Coronary artery (tissue), 2 donors: Measurements from ENCODE around the gene B3GNT2.
"Not testable (repeated sequence)": the region's sequence is repeated elsewhere in the genome, so short reads cannot be mapped to it uniquely, and the experiment has no call there.

Source experiments
- DNase-seq: peaks from one replicate; pipeline ENCODE4 v3.0.0-alpha.2; 2017; ENCODE audit warnings: low spot score
- H3K27ac ChIP-seq, 2 donors: fragments of 200-600 bp; sonication (generic); one replicate each; pipeline ENCODE4 v1.5.1; 2016 to 2019
- H3K4me3 ChIP-seq: fragments of 200-600 bp; sonication (generic); 2 replicates; pipeline ENCODE4 v1.5.1; 2016; ENCODE audit warnings: mild to moderate bottlenecking, moderate library complexity
- TF ChIP-seq, protein P1 (sequence below): fragments of 200-600 bp; sonication (generic); IDR thresholded peaks from one replicate; pipeline ENCODE4 v1.5.1; 2019; ENCODE audit warnings: antibody characterized with exemption

The B3GNT2 gene, protein sequence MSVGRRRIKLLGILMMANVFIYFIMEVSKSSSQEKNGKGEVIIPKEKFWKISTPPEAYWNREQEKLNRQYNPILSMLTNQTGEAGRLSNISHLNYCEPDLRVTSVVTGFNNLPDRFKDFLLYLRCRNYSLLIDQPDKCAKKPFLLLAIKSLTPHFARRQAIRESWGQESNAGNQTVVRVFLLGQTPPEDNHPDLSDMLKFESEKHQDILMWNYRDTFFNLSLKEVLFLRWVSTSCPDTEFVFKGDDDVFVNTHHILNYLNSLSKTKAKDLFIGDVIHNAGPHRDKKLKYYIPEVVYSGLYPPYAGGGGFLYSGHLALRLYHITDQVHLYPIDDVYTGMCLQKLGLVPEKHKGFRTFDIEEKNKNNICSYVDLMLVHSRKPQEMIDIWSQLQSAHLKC

DNA sequence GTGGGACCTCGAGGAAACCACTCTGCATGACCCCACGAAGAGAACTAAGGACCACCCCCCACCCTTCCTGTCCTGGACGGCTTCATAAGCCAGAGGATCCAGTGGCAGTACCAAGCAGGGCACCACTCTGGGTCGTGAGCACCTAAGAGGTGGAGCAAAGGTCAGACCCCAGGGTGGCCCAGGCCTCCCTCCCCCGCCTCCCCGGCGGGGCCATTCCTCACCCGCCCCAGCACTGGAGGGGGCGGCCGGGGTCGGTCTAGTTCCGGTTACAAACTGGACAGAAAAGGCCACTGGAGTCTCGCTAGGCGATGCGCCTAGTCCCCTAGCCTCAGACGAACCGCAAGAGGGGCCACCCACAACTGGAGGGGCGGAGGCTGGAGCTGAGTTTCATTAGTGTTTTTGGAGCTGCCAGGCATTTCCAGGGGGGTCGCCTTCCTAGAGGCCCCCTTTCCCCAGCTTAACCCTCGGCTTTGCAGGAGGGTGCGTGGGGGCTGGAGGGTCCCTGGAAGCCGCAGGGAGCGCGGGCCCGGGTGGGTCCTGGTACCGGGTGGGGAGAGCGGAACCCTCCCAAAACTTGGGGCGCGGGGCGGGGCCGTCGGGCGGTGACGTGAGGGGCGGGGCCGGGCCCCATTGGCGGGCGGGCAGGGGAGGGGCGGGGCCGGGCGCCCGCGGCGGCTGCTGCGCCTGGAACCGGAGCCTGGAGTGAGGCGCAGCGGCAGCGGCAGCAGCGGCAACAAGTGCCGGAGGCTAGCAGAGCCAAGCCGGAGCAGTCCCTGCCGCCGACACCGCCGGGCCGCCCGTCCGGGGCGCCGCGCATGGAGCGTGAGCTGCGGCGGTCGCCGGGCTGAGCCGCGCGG is at the start of gene B3GNT2:
TSS of gene B3GNT2 (plus strand) at position 695 of the 857 bp plus-strand sequence. CDS start 26,106 bp downstream, outside the sequence.
- peak; percentile 86 for DNase-seq
- TF ChIP-seq, protein P1, sequence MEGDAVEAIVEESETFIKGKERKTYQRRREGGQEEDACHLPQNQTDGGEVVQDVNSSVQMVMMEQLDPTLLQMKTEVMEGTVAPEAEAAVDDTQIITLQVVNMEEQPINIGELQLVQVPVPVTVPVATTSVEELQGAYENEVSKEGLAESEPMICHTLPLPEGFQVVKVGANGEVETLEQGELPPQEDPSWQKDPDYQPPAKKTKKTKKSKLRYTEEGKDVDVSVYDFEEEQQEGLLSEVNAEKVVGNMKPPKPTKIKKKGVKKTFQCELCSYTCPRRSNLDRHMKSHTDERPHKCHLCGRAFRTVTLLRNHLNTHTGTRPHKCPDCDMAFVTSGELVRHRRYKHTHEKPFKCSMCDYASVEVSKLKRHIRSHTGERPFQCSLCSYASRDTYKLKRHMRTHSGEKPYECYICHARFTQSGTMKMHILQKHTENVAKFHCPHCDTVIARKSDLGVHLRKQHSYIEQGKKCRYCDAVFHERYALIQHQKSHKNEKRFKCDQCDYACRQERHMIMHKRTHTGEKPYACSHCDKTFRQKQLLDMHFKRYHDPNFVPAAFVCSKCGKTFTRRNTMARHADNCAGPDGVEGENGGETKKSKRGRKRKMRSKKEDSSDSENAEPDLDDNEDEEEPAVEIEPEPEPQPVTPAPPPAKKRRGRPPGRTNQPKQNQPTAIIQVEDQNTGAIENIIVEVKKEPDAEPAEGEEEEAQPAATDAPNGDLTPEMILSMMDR = no peak

DNA sequence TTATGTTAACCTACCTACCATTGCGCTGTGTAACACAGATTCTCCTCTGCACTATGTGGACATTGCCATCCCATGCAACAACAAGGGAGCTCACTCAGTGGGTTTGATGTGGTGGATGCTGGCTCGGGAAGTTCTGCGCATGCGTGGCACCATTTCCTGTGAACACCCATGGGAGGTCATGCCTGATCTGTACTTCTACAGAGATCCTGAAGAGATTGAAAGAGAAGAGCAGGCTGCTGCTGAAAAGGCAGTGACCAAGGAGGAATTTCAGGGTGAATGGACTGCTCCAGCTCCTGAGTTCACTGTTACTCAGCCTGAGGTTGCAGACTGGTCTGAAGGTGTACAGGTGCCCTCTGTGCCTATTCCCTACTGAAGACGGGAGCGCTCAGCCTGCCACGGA is 49.1 kb upstream of the B3GNT2 start:
- not testable (repeated sequence) for DNase-seq, H3K27ac ChIP-seq, H3K4me3 ChIP-seq

More for the DNA sequence above, at the start of gene B3GNT2:
- peak within 1 kb of the TSS; percentile 90 for H3K4me3 ChIP-seq
- H3K27ac ChIP-seq = peak within 1 kb of the TSS; percentile 92 to 97

DNA sequence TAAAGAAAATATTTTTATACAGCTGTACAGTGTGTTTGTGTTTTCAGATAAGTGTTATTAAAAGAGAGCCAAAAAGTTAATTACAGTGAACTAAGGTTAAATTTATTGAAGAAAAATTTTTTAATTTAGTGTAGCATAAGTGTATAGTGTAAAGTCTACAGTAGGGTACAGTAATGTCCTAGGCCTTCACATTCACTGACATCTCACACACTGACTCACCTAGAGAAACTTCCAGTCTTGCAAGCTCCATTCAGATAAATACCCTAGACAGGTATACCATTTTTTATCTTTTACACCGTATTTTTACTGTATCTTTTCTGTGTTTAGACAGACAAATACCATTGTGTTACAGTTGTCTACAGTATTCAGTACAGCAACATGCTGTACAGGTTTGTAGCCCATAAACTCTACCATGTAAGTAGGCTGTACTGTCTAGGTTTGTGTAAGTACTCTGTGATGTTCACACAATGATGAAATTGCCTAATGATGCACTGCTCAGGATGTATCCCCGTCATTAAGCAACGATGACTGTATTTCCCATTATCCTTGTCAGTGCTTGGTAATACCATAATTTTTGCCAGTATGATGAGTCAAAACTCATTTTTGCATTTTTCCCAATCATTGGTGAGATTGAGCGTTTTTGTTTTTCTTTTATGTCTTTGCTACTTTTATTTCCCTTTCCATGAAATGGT is 48.2 kb upstream of the B3GNT2 start:
- no peak for DNase-seq
- Histone ChIP-seq H3K4me3 (no peak overlapping the region), H3K27ac (no peak overlapping the region)
- TF ChIP-seq, protein P1 = no peak

DNA sequence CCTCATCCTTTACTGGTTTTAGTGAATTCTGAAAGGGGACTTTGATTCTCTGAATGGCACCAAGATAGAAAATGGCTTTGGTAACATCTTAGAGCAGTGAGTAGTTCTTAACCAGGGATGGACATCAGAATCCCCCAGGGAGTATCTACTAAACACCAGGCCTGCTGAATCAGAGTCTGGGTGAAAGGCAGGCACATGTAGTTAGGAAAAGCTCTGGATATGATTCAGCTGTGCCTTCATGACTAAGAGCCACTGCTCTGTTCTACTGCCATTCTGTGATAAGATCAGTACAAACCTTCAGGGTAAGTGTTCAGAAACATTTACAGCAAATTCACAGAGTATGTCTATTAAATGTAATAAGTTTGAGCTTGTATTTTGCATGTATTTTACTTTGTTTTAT is 46.2 kb upstream of the B3GNT2 start:
- no peak overlapping the region for H3K27ac ChIP-seq
- no peak overlapping the region for H3K4me3 ChIP-seq
- no peak for DNase-seq
- TF ChIP-seq, protein P1 = no peak

DNA sequence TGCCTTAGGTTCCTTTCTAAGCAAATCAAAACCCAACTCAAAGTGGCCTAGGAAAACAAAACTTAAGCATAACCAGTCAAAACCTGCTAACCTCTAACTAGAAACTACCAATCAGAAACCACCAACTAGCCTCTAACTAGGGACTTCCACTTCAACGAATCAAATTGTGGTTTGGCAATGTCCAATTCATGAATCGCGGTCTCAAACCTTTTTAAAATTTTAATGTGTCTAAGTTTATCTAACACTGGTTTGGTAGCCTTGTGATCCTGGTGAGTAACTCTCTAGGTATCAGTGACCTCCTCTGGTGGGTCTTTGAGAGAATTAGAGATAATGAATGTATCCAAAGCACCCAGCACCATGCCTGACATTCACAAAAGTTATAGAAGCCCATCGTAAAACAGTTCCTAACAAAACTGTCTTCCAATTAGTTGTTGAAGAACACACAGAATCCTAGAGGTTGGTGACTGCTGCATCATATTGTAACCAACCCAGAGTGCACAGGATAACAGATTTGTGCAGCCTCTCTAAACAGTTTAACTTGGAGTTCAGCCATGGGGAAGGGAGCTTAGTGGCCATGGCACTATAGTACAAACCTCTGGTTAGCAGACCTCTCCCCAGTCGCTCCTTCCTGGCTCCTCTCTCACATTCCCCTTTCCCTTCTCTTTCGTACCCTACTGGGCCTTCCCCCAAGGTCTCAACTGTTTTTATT is 45.2 kb upstream of the B3GNT2 start:
- H3K27ac ChIP-seq = no peak overlapping the region
- TF ChIP-seq, protein P1 = no peak
- H3K4me3 ChIP-seq = no peak overlapping the region
- no peak for DNase-seq

DNA sequence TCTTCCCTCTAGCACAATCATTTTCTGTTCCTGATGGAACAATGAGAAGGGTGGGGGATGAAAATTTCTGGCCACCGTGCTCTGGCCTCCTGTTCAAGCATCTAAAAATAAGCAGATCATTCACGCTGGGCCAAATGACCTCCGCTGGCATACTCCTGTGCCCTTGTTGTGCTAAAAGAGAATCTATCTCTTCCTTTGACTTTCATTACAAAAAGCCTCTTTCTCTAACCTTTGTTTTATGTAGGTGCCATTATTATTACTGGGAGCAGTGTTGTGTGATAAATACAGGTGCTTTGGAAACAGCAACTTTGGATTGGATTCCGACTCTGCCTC is 44.6 kb upstream of the B3GNT2 start:
- DNase-seq = no peak
- TF ChIP-seq, protein P1 = no peak
- no peak overlapping the region for H3K4me3 ChIP-seq
- H3K27ac ChIP-seq = no peak overlapping the region

DNA sequence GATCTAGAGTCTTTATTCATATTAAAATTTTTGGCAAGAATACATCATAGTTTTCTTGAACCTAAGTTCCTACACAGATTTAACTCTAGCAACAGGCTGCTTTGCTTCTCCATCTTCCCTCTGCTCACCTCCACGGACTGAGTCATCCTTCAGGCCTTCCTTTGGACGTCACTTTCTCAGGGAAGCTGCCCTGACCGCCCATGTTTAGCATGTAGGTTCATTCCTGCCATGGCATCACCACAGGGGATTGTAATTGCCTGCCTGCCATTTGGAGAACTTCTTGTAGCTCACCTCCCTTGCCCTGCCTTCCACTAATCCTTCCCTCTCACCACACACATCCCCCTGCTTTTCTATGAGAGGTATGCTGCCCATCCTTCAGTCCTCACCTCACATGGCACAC is 43.9 kb upstream of the B3GNT2 start:
- TF ChIP-seq, protein P1 = no peak
- no peak for DNase-seq
- Histone ChIP-seq H3K27ac (no peak overlapping the region), H3K4me3 (no peak overlapping the region)
